HepG2 (cell line): ENCODE measurements around the gene FOSB. TPM values are rescaled to one million over a fixed set of nuclear protein-coding genes. Genes with fewer than 3 reads are reported as not detected.

Experiments
- FOSL2 ChIP-seq: sonication (generic); formaldehyde crosslinking; IDR thresholded peaks from 2 replicates; pipeline ENCODE4 v1.4.0; 2020; ENCODE audit warnings: missing genetic modification reagents
- KAT8 ChIP-seq: IDR thresholded peaks from 2 replicates; pipeline ENCODE4 v1.6.1; 2016; ENCODE audit warnings: missing genetic modification reagents, missing compliant biosample characterization
- SP5 ChIP-seq: IDR thresholded peaks from 2 replicates; pipeline ENCODE4 v1.6.1; 2016; ENCODE audit warnings: low read depth, borderline replicate concordance
- ZMYM2 ChIP-seq: sonication (generic); formaldehyde crosslinking; IDR thresholded peaks from 2 replicates; pipeline ENCODE4 v1.8.0; 2022; ENCODE audit warnings: mild to moderate bottlenecking, missing genetic modification reagents
- ZNF30 ChIP-seq: sonication (generic); formaldehyde crosslinking; IDR thresholded peaks from 2 replicates; pipeline ENCODE4 v1.5.0; 2020; ENCODE audit warnings: mild to moderate bottlenecking, missing genetic modification reagents
- polyA plus RNA-seq, 8 experiments: library from polyadenylated mRNA; depleted of rRNA in 3 of 8; stranded (reverse) in 7 of 8; unstranded in 1 of 8; fragments of >200 nt; fragmentation: Illumina TruSeq in 4 of 8; extraction: Trizol in 4 of 8; gene quantifications; 2 replicates each; pipeline versions ENCODE4 v1.2.1 to v1.2.3, GENCODE V29; 2011 to 2016; ENCODE audit warnings: low read depth in 4 of 8, missing spikeins in 1 of 8, mixed read lengths in 1 of 8; ENCODE audit not compliant: insufficient read depth in 1 of 8
- total RNA-seq, 5 experiments: library from RNA; depleted of rRNA; stranded (reverse); fragments of >200 nt; fragmentation: Illumina TruSeq; extraction: Trizol; gene quantifications; 2 replicates each; pipeline ENCODE4 v1.2.3, GENCODE V29; 2016; ENCODE audit warnings: low read depth in 1 of 5
- TF ChIP-seq, protein P1 (sequence below): sonication (generic); formaldehyde crosslinking; IDR thresholded peaks from 2 replicates; pipeline ENCODE4 v1.4.0; 2020; ENCODE audit warnings: mild to moderate bottlenecking, missing genetic modification reagents

FOSB gene
- total and polyA plus RNA-seq, 2 of the 13 experiments (the other 11 are each of a cell fraction or from before 2014, with no cell fraction given) = 2.8 to 6.0 TPM

DNA sequence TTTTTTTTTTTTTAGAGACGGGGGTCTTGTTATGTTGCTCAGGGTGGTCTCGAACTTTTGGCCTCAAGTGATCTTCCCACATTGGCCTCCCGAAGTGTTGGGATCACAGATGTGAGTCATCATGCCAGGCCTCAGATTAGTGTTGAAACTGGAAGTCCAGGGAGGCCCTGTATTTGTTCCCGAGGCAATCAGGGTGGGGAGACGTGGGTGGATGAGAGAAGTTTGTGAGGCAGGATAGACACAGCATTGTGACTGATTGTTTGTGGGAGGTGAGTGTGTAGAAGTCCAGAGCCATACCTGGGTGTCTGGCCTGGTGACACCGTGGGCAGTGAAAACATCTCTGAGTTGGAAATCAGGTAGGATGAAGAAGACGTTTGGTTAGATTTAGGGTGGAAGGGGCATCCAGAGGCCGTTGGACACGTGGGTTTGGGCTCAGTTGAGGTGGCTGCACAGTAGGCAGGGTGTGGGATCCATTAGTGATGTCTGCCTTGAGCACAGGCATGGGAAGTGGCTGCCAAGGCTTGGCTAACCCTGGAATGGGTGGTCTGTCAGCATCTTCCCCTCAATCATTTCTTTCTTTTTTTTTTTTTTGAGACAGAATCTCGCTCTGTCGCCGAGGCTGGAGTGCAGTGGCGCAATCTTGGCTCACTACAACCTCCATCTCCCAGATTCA lies 16.6 kb downstream of the FOSB start (continued):
- TF ChIP-seq, protein P1, sequence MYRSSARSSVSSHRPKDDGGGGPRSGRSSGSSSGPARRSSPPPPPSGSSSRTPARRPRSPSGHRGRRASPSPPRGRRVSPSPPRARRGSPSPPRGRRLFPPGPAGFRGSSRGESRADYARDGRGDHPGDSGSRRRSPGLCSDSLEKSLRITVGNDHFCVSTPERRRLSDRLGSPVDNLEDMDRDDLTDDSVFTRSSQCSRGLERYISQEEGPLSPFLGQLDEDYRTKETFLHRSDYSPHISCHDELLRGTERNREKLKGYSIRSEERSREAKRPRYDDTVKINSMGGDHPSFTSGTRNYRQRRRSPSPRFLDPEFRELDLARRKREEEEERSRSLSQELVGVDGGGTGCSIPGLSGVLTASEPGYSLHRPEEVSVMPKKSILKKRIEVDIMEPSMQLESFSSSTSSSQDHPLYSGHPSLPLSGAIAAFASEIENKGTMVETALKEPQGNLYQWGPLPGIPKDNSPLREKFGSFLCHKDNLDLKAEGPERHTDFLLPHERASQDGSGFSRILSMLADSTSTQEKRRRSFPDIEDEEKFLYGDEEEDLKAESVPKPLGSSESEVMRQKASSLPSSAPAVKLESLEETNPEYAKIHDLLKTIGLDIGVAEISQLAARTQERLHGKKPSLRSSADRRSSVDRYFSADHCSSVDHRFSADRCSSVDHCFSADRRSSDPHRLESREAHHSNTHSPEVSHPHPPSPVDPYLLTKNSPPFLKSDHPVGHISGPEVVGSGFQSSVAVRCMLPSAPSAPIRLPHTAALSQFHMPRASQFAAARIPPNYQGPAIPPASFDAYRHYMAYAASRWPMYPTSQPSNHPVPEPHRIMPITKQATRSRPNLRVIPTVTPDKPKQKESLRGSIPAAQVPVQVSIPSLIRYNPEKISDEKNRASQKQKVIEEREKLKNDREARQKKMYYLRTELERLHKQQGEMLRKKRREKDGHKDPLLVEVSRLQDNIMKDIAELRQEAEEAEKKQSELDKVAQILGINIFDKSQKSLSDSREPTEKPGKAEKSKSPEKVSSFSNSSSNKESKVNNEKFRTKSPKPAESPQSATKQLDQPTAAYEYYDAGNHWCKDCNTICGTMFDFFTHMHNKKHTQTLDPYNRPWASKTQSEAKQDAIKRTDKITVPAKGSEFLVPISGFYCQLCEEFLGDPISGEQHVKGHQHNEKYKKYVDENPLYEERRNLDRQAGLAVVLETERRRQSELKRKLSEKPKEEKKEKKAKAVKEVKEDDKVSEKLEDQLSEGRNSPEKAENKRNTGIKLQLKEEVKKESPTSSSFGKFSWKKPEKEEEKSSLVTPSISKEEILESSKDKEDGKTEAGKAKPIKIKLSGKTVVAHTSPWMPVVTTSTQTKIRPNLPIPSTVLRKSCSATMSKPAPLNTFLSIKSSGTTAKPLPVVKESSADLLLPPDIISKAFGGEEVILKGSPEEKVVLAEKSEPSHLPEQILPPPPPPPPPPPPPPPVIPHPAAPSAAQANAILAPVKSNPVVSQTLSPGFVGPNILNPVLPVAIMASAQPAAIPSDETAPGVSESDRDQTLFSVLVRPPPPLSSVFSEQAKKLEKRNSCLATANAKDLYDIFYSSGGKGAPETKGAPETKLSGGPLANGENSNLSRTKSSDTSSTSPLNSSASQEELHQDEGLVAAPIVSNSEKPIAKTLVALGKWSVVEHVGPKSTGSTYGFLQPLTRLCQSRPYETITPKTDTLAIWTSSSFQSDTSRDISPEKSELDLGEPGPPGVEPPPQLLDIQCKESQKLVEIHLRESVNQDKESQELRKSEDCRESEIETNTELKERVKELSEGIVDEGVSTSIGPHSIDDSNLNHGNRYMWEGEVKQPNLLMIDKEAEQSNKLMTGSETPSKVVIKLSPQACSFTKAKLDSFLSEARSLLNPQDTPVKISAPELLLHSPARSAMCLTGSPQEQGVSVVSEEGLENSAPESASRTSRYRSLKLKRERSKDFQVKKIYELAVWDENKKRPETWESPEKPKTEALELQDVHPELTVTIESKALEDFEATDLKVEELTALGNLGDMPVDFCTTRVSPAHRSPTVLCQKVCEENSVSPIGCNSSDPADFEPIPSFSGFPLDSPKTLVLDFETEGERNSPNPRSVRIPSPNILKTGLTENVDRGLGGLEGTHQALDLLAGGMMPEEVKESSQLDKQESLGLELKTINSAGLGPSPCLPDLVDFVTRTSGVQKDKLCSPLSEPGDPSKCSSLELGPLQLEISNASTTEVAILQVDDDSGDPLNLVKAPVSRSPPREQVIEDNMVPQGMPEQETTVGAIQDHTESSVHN (CRISPR knock-in tag) = 0 out of 2 replicates have a peak, but pooled peaks have one; percentile 29
- TF ChIP-seq KAT8 (CRISPR knock-in tag) = 0 out of 2 replicates have a peak, but pooled peaks have one; percentile 26
- peak; percentile 91 for TF ChIP-seq FOSL2 (CRISPR knock-in tag)
- 0 out of 2 replicates have a peak, but pooled peaks have one; percentile 17 for TF ChIP-seq SP5 (CRISPR knock-in tag)
- TF ChIP-seq ZNF30 = no peak
- TF ChIP-seq ZMYM2 (CRISPR knock-in tag) = 0 out of 2 replicates have a peak, but pooled peaks have one; percentile 28
